BJ (cell line): ENCODE measurements around the gene OPRL1. TPM values are rescaled to one million over a fixed set of nuclear protein-coding genes. Genes with fewer than 3 reads are reported as not detected.

Experiments
- CTCF ChIA-PET: fragments of 350-600 bp; formaldehyde crosslinking; extraction: SDS; loops from one replicate; lab custom pipeline; 2021; ENCODE audit warnings: antibody characterized with exemption, inconsistent platforms; lab: Yijun Ruan, JAX
- POLR2A ChIA-PET: fragments of 300-600 bp; sonication (Branson Sonifier 250); formaldehyde crosslinking; extraction: SDS; loops from one replicate; lab custom pipeline; 2021; ENCODE audit warnings: antibody characterized with exemption; lab: Charles Lee
- DNase-seq: peaks from one replicate; pipeline ENCODE4 v3.0.0-alpha.2; 2011; ENCODE audit warnings: low read depth
- H3K27me3 ChIP-seq: 2 replicates; pipeline ENCODE4 v1.6.0; 2011; ENCODE audit warnings: low read length; ENCODE audit not compliant: control insufficient read depth, insufficient read depth
- H3K36me3 ChIP-seq: 2 replicates; pipeline ENCODE4 v1.5.1; 2011; ENCODE audit warnings: low read length; ENCODE audit not compliant: control insufficient read depth, insufficient read depth
- H3K4me3 ChIP-seq: 2 replicates; pipeline ENCODE4 v1.5.1; 2011; ENCODE audit warnings: low read depth, mild to moderate bottlenecking, control low read depth, low read length
- CTCF ChIP-seq: IDR thresholded peaks from 2 replicates; pipeline ENCODE4 v1.5.1; 2011; ENCODE audit warnings: low read depth, mild to moderate bottlenecking, control low read depth, inconsistent platforms, low read length, moderate library complexity; ENCODE audit not compliant: insufficient read depth
- polyA plus RNA-seq: library from polyadenylated mRNA; depleted of rRNA; stranded (reverse); fragments of >200 nt; gene quantifications from 2 replicates; pipeline ENCODE4 v1.2.3, GENCODE V29; 2011

Gene OPRL1
- polyA plus RNA-seq, 1 experiment, result 0.97 TPM

- no peak for TF ChIP-seq CTCF
- ChIA-PET CTCF (interaction anchor here (0.9 to 6.4 kb wide), 4 partner anchors 10 to 41 kb away, joined by 3 to 49 read pairs (median 18); partner anchors contain the start of gene TCEA2), POLR2A (no interaction called here)
- H3K4me3 ChIP-seq, result peak within 1 kb of the TSS; percentile 65
- peaks cover 6% of the 10 kb centered on the region for H3K27me3 ChIP-seq
- peak; percentile 7 for DNase-seq
- peaks cover under 1% of the 10 kb centered on the region for H3K36me3 ChIP-seq
Observed at GRCh38 chr20:64079273-64080012, 439 bp upstream of the OPRL1 start, which contains the start of gene RGS19. TSS of gene RGS19 (minus strand) at chr20:64079518. CDS start at chr20:64076886, 2,632 bp downstream.

GRCh38 chr20:64080813-64081623 lies 1.1 kb downstream of the OPRL1 start:
- no peaks in the 10 kb centered on the region; the same call in 1 of the 2 replicates for H3K36me3 ChIP-seq
- DNase-seq, result no peak
- no peak for TF ChIP-seq CTCF
- H3K4me3 ChIP-seq, result no peak overlapping the region
- CTCF ChIA-PET, result interaction anchor here (4.3 to 6.4 kb wide), 2 partner anchors 12 to 40 kb away, joined by 31 to 49 read pairs; no protein-coding TSS in a partner anchor
- POLR2A ChIA-PET, result no interaction called here
- peaks cover 18% of the 10 kb centered on the region for H3K27me3 ChIP-seq

GRCh38 chr20:64081624-64081964 lies 1.7 kb downstream of the OPRL1 start:
- H3K4me3 ChIP-seq, result no peak overlapping the region
- no peak for DNase-seq
- TF ChIP-seq CTCF, result no peak
- no peaks in the 10 kb centered on the region for H3K36me3 ChIP-seq
- CTCF ChIA-PET, result interaction anchor here (4.3 to 6.4 kb wide), 2 partner anchors 12 to 39 kb away, joined by 31 to 49 read pairs; no protein-coding TSS in a partner anchor
- H3K27me3 ChIP-seq, result peaks cover 21% of the 10 kb centered on the region
- POLR2A ChIA-PET, result no interaction called here

- CTCF ChIA-PET, result interaction anchor here (1.6 to 6.4 kb wide), 2 partner anchors 16 to 38 kb away, joined by 6 to 49 read pairs; no protein-coding TSS in a partner anchor
- no peak for TF ChIP-seq CTCF
- H3K4me3 ChIP-seq, result no peak overlapping the region
- POLR2A ChIA-PET, result no interaction called here
- peaks cover 24% of the 10 kb centered on the region for H3K27me3 ChIP-seq
- H3K36me3 ChIP-seq, result no peaks in the 10 kb centered on the region
- DNase-seq, result no peak
Observed at GRCh38 chr20:64082126-64082731, 2.3 kb downstream of the OPRL1 start.
